Activated T-cell treated with anti-CD3 and anti-CD28 coated beads for 1 hour (primary cell): ENCODE measurements around the gene KNSTRN.
A peak's percentile ranks its signal among the peaks of the same experiment; 100 is the strongest.

Experiments
- DNase-seq: peaks from one replicate; pipeline ENCODE4 v3.0.0-alpha.2; 2020; ENCODE audit warnings: low read depth

KNSTRN gene

GRCh38 chr15:40365624-40366456, 16.7 kb upstream of the KNSTRN start:
- no peak for DNase-seq

GRCh38 chr15:40366457-40367370, 15.8 kb upstream of the KNSTRN start:
- DNase-seq = no peak

GRCh38 chr15:40367371-40367685, 15.2 kb upstream of the KNSTRN start:
- DNase-seq = no peak

- peak; percentile 77 for DNase-seq
Measured at GRCh38 chr15:40367686-40368611, 14.6 kb upstream of the KNSTRN start.

GRCh38 chr15:40368719-40369473, 13.6 kb upstream of the KNSTRN start:
- DNase-seq = no peak

GRCh38 chr15:40369474-40369869, 13.0 kb upstream of the KNSTRN start:
- no peak for DNase-seq

GRCh38 chr15:40369971-40370370, 12.6 kb upstream of the KNSTRN start:
- DNase-seq = no peak

GRCh38 chr15:40372981-40373380, 9.5 kb upstream of the KNSTRN start:
- no peak for DNase-seq

- no peak for DNase-seq
Measured at GRCh38 chr15:40377606-40378005, 4.9 kb upstream of the KNSTRN start.

GRCh38 chr15:40379374-40379773, 3.1 kb upstream of the KNSTRN start:
- no peak for DNase-seq

- DNase-seq = no peak
Measured at GRCh38 chr15:40379853-40380252, 2.7 kb upstream of the KNSTRN start.

GRCh38 chr15:40380636-40381035, 1.9 kb upstream of the KNSTRN start:
- no peak for DNase-seq

- DNase-seq = no peak
Measured at GRCh38 chr15:40381818-40382529, 547 bp upstream of the KNSTRN start.

GRCh38 chr15:40386480-40386879, 4.0 kb downstream of the KNSTRN start:
- no peak for DNase-seq

- no peak for DNase-seq
Measured at GRCh38 chr15:40388941-40389823, 6.7 kb downstream of the KNSTRN start.

- no peak for DNase-seq
Measured at GRCh38 chr15:40389824-40390595, 7.5 kb downstream of the KNSTRN start.

GRCh38 chr15:40392986-40393948, 10.7 kb downstream of the KNSTRN start:
- no peak for DNase-seq
